ENCODE measurements around the gene INPP5B.
"Not testable (repeated sequence)": the region's sequence is repeated elsewhere in the genome, so short reads cannot be mapped to it uniquely, and the experiment has no call there.

Gene INPP5B

DNA sequence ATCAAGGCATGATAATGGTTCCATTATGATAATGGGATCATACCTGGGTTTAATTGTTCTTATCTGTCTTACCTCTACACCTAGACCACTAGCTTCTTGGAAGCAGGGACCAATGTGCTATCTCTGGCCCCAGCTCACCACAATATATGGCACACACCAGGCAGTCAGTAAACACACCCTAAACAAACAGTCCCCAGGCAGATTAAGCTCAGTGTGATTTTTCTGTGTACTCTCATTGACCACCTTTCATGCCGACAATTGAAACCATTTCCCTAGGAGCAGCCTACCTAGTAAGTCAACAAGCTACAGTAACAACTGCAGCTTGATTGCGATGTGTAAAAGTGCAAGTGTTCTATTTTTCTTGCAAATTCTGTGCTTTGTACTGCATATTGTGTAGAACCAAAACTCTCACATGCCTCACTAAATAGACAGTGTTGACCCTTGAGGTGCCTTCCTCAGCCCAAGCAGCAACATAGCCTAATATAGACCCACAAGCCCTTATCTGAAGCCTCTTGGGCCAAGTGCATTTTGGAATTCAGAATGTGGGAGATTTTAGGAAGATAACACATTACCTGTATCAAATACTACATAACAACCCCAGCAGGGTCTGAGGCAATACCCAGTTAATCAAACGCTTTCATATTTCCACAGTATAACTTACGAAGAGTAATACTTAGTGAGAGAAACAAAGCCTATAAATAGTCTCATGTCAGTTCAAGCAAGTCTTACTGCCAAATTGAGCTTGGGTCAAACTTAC, 32.0 kb downstream of the INPP5B start:
- TF ChIP-seq, protein P1, sequence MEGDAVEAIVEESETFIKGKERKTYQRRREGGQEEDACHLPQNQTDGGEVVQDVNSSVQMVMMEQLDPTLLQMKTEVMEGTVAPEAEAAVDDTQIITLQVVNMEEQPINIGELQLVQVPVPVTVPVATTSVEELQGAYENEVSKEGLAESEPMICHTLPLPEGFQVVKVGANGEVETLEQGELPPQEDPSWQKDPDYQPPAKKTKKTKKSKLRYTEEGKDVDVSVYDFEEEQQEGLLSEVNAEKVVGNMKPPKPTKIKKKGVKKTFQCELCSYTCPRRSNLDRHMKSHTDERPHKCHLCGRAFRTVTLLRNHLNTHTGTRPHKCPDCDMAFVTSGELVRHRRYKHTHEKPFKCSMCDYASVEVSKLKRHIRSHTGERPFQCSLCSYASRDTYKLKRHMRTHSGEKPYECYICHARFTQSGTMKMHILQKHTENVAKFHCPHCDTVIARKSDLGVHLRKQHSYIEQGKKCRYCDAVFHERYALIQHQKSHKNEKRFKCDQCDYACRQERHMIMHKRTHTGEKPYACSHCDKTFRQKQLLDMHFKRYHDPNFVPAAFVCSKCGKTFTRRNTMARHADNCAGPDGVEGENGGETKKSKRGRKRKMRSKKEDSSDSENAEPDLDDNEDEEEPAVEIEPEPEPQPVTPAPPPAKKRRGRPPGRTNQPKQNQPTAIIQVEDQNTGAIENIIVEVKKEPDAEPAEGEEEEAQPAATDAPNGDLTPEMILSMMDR (IDR thresholded peaks at IDR 0.05; ENCODE audit: insufficient read depth, missing control alignments), result no peak
- FAIRE-seq (no peak), DNase-seq (ENCODE audit: insufficient read length, low spot score) (no peak)

DNA sequence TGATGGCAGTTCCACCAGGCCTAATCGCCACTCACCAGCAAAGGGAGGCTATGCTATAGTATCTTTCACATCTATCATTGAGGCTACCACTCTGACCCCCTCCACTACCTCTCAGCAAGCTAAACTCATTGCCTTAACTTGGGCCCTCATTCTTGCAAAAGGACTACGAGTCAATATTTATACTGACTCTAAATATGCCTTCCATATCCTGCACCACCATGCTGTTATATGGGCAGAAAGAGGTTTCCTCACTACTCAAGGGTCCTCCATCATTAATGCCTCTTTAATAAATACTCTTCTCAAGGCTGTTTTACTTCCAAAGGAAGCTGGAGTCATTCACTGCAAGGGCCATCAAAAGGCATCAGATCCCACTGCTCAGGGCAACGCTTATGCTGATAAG, 35.4 kb downstream of the INPP5B start:
- FAIRE-seq, result not testable (repeated sequence)

DNA sequence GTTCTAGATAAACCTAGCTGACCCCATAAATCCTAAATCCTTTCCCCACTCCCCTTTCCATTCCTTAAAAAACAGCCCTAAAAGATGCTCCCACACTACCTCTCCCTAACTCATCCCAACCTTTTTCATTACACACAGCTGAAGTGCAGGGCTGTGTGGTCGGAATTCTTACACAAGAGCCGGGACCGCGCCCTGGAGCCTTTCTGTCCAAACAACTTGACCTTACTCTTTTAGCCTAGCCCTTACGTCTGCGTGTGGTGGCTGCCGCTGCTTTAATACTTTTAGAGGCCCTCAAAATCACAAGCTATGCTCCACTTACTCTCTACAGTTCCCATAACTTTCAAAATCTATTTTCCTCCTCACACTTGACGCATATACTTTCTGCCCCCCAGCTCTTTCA, 36.0 kb downstream of the INPP5B start:
- FAIRE-seq; DNase-seq (ENCODE audit: insufficient read length, low spot score): not testable (repeated sequence)

More for the DNA sequence above, 35.4 kb downstream of the INPP5B start:
- not testable (repeated sequence) for DNase-seq (ENCODE audit: insufficient read length, low spot score)

DNA sequence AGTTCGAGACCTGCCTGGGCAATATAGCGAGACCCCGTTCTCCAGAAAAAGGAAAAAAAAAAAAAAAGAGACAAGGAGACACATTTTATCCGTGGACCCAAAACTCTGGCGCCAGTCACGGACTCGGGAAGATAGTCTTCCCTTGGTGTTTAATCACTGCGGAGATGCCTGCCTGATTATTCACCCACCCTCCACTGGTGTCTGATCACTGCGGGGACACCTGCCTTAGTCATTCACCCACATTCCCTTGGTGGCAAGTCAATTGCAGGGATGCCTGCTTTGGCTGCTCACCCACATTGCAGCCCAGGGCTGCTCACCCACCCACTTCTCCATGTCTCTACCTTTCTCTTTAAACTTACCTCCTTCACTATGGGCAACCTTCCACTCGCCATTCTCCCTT, 38.3 kb downstream of the INPP5B start:
- DNase-seq (ENCODE audit: insufficient read length, low spot score); FAIRE-seq: not testable (repeated sequence)

DNA sequence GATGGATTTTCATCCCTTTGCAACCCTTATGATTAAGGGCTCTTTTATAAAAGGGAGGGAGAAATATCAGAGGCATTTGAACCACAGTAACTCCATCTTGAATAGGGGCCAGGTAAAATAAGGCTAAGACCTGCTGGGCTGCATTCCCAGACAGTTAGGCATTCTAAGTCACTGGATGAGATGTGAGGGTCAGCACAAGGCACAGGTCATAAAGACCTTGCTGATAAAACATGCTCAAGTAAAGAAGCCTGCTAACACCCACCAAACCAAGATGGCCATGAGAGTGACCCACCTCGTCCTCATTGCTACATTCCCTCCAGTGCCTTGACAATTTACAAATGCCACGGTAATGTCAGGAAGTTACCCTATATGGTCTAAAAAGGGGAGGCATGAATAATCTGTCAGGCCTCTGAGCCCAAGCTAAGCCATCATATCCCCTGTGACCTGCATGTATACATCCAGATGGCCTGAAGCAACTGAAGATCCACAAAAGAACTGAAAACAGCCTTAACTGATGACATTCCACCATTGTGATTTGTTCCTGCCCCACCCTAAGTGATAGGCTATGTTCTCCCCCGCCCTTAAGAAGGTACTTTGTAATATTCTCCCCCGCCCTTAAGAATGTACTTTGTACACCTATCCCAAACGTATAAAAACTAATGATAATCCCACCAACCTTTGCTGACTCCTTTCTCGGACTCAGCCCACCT, 39.3 kb downstream of the INPP5B start:
- not testable (repeated sequence) for FAIRE-seq; DNase-seq (ENCODE audit: insufficient read length, low spot score)

DNA sequence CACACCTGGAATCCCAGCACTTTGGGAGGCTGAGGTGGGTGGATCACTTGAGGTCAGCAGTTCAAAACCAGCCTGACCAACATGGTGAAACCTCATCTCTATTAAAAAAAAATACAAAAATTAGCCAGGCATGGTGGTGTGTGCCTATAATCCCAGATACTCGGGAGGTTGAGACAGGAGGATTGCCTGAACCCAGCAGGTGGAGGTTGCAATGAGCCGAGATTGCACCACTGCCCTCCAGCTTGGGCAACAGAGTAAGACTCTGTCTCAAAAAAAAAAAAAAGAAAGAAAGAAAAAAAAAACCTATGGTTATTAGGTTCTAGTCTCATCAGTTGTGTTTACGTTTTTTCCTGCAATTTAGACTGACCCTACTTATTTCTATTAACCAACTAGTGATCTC, 40.3 kb downstream of the INPP5B start:
- FAIRE-seq; DNase-seq (ENCODE audit: insufficient read length, low spot score): not testable (repeated sequence)

DNA sequence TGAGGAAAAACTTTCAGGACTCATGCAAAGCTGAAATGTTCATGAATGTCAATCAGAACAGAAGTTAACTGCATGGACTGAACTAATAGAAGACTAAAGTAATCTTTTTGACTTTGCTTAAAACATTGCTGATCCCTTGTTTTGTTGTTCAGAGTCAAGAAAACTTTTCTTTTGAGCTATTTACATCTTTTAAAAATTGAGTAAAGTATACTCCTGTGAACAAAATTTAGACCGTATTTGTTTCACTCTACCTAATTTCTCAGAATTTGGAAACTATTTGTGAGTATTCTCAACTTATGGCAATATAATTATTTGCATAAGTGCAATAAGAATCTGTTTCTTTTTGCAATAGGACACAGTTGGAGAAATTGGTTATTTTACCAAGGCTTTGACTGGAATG, 41.1 kb downstream of the INPP5B start:
- FAIRE-seq (no peak), DNase-seq (ENCODE audit: insufficient read length, low spot score) (no peak)
- TF ChIP-seq, protein P1 (IDR thresholded peaks at IDR 0.05; ENCODE audit: insufficient read depth, missing control alignments), result no peak

DNA sequence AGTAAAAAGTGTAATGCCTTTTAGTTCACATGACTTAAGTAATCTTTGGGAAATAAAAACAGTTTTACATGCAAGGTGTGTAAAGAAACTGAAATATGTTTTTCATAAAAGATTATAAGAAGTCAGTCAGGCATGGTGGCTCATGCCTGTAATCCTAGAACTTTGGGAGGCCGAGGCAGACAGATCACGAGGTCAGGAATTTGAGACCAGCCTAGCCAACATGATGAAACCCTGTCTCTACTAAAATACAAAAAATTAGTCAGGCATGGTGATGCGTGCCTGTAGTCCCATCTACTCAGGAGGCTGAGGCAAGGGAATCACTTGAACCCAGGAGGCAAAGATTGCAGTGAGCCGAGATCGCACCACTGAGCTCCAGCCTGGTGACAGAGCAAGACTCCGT, 42.9 kb downstream of the INPP5B start:
- FAIRE-seq; DNase-seq (ENCODE audit: insufficient read length, low spot score): not testable (repeated sequence)

DNA sequence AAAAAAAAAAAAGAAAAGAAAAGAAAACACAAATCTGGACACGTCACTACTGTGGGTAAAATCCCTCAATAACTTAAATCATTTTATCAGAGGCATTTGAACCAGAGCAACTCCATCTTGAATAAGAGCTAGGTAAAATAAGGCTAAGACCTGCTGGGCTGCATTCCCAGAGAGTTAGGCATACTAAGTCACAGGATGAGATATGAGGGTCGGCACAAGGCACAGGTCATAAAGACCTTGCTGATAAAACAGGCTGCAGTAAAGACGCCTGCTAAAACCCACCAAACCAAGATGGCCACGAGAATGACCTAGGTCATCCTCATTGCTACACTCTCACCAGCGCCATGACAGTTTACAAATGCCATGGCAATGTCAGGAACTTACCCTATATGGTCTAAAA, 43.9 kb downstream of the INPP5B start:
- no peak for DNase-seq (ENCODE audit: insufficient read length, low spot score)
- FAIRE-seq, result no peak
- TF ChIP-seq, protein P1 (IDR thresholded peaks at IDR 0.05; ENCODE audit: insufficient read depth, missing control alignments), result no peak

DNA sequence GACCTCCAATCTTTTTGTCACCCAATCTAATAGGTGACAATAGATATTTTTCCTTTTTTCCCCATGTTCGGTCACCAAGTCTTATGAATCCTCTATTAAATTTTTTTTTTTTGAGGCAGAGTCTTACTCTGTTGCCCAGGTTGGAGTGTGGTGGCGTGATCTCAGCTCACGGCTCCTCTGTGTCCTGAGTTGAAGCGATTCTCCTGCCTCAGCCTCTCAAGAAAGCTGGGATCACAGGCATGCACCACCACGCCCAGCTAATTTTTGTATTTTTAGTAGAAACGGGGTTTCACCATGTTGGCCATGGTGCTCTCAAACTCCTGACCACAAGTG, 45.0 kb downstream of the INPP5B start:
- TF ChIP-seq, protein P1 (IDR thresholded peaks at IDR 0.05; ENCODE audit: insufficient read depth, missing control alignments), result no peak
- FAIRE-seq, result no peak
- DNase-seq (ENCODE audit: insufficient read length, low spot score), result no peak

Data from D721Med (cell line).